ENCODE data around the gene NCF1.
"Not testable (repeated sequence)": the region's sequence is repeated elsewhere in the genome, so short reads cannot be mapped to it uniquely, and the experiment has no call there.

DNA sequence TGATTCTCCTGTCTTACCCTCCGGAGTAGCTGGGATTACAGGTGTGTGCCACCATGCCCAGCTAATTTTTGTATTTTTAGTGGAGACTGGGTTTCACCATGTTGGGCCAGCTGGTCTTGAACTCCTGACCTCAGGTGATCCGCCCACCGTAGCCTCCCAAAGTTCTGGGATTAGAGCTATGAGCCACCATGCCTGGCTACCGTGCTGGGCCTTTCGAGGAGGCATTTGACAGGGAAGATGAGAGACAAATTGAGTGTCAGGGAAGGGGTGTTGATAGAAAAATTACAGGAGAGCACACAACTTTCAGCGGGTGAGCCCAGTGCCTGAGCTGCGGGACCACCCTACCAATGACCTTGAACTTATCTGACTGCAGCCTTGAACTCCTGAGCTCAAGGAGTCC is 3.7 kb upstream of the NCF1 start:
- TF ChIP-seq, protein P1, sequence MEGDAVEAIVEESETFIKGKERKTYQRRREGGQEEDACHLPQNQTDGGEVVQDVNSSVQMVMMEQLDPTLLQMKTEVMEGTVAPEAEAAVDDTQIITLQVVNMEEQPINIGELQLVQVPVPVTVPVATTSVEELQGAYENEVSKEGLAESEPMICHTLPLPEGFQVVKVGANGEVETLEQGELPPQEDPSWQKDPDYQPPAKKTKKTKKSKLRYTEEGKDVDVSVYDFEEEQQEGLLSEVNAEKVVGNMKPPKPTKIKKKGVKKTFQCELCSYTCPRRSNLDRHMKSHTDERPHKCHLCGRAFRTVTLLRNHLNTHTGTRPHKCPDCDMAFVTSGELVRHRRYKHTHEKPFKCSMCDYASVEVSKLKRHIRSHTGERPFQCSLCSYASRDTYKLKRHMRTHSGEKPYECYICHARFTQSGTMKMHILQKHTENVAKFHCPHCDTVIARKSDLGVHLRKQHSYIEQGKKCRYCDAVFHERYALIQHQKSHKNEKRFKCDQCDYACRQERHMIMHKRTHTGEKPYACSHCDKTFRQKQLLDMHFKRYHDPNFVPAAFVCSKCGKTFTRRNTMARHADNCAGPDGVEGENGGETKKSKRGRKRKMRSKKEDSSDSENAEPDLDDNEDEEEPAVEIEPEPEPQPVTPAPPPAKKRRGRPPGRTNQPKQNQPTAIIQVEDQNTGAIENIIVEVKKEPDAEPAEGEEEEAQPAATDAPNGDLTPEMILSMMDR (IDR thresholded peaks at IDR 0.05): not testable (repeated sequence)
- TF ChIP-seq EP300 (IDR thresholded peaks at IDR 0.05); POLR2AphosphoS5 (IDR thresholded peaks at IDR 0.05); POLR2A (IDR thresholded peaks at IDR 0.05; ENCODE audit: low read depth): not testable (repeated sequence)
